ENCODE data around the gene ARPP21.

Gene ARPP21

GRCh38 chr3:35832140-35832571, 192.8 kb downstream of the ARPP21 start:
- Histone ChIP-seq H3K9me3 (ENCODE audit: control insufficient read depth, insufficient read depth, low read depth, low read length) (0 out of 2 replicates have a peak, but pooled peaks cover 3% of the 10 kb centered on the region), H3K27ac (ENCODE audit: low read depth, low read length) (no peak overlapping the region), H3K4me3 (ENCODE audit: low read depth, low read length) (no peak overlapping the region), H3K27me3 (ENCODE audit: control insufficient read depth, insufficient read depth, low read length) (no peaks in the 10 kb centered on the region), H3K4me1 (ENCODE audit: control insufficient read depth, insufficient read depth, low read length) (no peaks in the 10 kb centered on the region), H3K9ac (ENCODE audit: low read length) (no peak overlapping the region), H3K36me3 (ENCODE audit: control insufficient read depth, insufficient read depth, low read length) (no peaks in the 10 kb centered on the region)
